ENCODE results near the gene CASP7.

DNA sequence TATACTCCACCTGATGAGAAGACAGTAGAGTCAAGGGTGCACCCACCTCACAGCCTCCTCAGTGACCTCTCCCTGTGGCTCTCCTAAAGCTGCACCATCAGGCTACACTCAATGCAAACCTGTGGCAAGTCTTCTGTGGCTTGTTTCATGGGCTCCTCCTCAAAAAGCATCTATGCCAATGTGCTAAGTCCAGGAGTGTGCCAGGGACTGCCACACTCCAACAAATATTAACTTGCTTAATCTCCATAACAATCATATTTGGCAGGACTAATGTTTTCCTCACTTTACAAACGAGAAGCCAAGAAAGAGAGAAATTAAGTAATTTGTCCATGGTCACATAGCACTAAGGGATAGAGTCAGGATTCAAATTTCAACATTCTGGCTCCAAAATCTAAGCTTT lies 27.8 kb upstream of the CASP7 start:
- TF ChIP-seq, protein P1, sequence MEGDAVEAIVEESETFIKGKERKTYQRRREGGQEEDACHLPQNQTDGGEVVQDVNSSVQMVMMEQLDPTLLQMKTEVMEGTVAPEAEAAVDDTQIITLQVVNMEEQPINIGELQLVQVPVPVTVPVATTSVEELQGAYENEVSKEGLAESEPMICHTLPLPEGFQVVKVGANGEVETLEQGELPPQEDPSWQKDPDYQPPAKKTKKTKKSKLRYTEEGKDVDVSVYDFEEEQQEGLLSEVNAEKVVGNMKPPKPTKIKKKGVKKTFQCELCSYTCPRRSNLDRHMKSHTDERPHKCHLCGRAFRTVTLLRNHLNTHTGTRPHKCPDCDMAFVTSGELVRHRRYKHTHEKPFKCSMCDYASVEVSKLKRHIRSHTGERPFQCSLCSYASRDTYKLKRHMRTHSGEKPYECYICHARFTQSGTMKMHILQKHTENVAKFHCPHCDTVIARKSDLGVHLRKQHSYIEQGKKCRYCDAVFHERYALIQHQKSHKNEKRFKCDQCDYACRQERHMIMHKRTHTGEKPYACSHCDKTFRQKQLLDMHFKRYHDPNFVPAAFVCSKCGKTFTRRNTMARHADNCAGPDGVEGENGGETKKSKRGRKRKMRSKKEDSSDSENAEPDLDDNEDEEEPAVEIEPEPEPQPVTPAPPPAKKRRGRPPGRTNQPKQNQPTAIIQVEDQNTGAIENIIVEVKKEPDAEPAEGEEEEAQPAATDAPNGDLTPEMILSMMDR (IDR thresholded peaks at IDR 0.05): no peak
- TF ChIP-seq POLR2A (IDR thresholded peaks at IDR 0.05): no peak
